NOMO-1 (cell line): Measurements from ENCODE around the gene SUSD2.
"Not testable (repeated sequence)": the region's sequence is repeated elsewhere in the genome, so short reads cannot be mapped to it uniquely, and the experiment has no call there.

Source experiments
- DNase-seq, 2 experiments: peaks; one replicate each; lab custom pipeline; 2025; ENCODE audit not compliant: unreplicated experiment in 2 of 2; lab: John Stamatoyannopoulos, UW

SUSD2 gene

GRCh38 chr22:24187731-24188644, 6.7 kb downstream of the SUSD2 start:
- DNase-seq, result no peak

DNA sequence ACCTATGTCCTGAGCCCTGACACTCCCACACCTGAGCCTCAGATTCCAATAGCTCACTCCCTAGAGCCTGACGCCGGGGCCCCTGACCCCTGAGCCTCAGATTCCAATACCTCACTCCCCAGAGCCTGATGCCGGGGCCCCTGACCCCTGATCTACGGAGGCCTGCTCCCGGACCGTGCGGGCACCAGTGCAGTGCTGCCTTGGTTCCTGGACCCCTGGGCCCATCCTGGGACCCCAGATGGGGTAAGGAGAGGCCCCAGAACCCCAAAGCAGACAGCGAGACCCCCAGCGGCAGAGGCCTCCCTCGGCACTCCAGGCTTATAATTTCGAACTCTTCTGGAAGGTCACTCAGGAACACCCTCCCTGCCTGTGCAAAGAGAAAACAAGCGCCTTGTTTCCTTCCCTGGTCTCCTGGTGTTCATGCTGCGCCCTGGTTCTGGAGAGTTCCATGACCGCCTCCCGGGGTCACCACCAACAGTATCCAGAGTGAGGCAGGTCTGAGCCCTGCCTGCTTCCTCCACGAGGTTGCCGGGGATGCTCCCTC, 7.5 kb downstream of the SUSD2 start:
- DNase-seq, result no peak

DNA sequence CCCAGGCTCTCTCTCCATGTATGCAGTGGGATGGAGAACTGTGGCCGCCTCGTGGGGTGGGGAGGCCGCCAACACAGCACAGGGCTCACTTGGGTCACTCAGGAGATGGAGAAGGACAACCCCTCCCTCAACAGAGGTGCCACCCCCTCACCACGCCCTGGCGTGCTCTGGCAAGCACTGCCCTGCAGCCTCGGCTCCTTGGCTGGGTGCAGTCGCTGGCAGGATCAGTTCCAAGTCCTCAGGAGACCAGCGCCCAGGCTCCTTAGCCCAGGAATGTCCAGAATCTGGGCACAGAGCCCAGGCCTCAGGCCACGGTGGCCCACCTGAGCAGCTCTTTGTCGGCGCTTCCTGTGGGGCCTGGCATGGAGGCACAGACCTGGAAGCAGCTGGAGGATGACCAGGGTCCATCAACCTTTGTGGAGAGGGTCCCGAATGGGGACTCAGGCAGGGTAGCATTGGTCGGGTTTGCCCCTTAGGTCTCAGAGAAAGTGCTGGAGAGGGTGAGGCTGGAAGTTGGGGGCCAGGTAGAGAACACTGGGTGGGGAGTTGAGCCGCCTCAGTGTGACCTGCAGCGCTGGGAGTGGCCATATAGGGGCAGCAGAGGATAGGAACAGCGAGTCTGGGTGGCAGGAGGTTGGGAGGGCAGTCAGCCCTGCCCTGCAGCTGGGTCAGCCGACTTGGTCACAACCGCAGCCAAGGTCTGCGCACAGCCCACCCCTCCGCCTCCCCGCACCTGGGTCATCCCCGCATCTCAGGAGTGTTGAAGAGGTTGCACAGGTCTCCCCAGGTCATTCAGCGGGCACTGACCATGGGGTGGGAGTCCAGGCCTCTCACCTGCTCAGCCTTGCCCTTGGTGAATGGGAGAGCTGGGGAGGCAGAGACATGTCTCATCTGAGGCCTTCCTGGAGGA, 8.2 kb downstream of the SUSD2 start:
- peak; percentile 54 to 70 for DNase-seq

GRCh38 chr22:24190159-24190540, 8.9 kb downstream of the SUSD2 start:
- DNase-seq, result no peak

DNA sequence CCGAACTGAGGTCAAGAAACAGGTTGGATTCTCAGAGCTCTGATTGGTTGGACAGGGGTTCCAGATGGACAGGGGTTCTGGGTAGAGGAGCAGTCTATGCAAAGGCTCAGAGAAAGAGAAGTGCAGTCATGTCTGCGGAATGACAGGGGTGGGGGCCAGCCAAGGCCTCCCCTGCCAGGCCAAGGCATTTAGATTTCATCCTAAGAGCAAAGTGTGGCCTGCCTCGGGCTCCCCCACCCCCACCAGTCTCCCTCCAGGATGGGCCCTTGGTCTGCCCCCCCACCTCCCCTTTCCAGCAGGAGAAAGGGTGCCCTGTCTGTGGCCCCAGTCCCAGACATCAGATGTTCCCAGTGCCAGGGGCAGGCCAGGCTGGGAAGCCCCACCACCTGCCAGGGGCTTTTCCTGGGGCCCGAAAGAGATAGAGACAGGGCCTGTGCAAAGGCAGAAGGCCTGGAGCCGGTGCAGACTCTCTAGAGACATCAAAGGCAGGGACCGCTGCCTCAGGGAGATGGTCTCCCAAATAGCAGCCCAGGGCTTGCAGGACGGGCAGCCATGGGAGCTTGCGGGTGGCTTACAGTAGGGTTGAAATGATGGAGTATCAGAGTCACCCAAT, 9.4 kb downstream of the SUSD2 start:
- DNase-seq, result no peak

GRCh38 chr22:24191381-24191841, 10.1 kb downstream of the SUSD2 start:
- DNase-seq, result no peak

DNA sequence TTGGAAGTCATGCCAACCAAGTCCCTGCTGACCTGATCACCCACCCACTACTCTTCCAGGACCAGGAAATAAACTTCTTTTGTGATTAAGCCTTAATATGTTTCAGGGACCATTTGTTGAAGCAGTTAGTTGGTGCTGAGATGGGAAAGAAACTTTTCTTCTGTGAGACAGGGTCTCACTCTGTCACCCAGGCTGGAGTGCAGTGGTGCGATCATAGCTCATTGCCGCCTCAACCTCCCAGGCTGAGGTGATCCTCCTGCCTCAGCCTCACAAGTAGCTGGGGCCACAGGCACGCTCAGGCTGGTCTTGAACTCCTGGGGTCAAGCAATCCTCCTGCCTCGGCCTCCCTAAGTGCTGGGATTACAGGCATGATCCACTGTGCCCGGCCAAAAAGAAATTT, 10.6 kb downstream of the SUSD2 start:
- DNase-seq, result no peak

DNA sequence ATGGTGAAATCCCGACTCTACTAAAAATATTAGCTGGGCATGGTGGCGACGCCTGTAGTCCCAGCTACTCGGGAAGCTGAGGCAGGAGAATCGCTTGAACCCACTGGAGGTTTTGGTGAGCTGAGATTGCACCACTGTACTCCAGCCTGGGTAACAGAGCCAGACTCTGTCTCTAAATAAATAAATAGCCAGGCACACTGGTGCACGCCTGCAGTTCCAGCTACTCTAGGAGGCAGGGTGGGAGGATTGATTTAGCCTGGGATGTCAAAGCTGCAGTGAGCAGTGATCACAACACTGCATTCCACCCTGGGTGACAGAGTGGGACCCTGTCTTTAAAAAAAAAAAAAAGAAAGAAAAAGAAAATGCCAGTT, 17.4 kb downstream of the SUSD2 start:
- DNase-seq, result no peak

- no peak for DNase-seq
Observed at GRCh38 chr22:24200619-24201212, 19.4 kb downstream of the SUSD2 start.

DNA sequence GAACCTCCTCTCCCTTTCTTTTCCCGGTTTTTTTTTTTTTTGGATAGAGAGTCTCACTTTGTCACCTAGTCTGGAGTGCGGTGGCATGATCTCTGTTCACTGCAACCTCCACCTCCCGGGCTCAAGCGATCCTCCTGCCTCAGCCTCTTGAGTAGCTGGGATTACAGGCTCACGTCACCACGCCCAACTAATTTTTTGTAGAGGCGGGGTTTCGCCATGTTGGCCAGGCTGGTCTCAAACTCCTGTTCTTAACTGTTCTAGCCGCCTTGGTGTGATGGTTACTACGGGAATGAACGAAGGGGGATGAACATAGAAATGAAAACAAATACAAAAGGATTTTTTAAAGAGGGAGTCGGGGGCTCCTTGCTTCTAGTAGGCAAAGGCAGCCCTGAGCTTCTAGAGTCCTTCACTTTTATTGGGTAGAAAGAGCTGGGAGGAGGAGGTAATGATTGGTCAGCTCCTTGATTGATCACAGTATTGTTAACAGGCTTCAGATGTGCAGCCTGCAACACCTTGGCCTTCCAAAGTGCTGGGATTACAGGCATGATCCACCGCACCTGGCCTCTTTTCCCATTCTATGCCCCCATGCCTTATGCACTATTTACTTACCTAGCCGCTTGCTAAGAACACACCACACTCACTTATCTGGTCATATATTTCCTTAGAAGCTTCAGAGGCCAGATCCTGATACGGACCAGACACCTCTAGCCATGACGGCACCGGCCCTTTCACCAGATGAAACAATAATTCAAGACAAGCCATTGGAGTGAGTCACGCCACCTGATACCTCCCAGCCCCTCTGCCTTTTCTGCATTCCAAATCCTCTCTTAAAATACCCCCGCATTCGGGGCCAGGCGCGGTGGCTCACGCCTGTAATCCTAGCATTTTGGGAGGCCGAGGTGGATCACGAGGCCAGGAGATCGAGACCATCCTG, 20.7 kb downstream of the SUSD2 start:
- DNase-seq, result no peak

DNA sequence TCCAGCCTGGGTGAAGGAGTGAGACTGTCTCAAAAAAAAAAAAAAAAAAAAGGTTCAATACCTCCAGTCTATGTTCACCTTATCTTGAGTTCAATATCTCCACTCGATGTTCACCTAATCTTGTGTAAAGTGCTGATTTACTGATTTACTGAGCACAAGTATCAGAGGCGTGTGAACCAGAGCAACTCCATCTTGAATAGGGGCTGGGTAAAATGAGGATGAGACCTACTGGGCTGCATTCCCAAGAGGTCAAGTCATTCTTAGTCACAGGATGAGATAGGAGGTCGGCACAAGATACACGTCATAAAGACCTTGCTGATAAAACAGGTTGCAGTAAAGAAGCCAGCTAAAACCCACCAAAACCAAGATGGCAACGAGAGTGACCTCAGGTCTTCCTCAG, 22.6 kb downstream of the SUSD2 start:
- not testable (repeated sequence) for DNase-seq

- peak in 1 of 2 experiments; percentile 19 for DNase-seq
Observed at GRCh38 chr22:24205438-24206195, 24.3 kb downstream of the SUSD2 start.

DNA sequence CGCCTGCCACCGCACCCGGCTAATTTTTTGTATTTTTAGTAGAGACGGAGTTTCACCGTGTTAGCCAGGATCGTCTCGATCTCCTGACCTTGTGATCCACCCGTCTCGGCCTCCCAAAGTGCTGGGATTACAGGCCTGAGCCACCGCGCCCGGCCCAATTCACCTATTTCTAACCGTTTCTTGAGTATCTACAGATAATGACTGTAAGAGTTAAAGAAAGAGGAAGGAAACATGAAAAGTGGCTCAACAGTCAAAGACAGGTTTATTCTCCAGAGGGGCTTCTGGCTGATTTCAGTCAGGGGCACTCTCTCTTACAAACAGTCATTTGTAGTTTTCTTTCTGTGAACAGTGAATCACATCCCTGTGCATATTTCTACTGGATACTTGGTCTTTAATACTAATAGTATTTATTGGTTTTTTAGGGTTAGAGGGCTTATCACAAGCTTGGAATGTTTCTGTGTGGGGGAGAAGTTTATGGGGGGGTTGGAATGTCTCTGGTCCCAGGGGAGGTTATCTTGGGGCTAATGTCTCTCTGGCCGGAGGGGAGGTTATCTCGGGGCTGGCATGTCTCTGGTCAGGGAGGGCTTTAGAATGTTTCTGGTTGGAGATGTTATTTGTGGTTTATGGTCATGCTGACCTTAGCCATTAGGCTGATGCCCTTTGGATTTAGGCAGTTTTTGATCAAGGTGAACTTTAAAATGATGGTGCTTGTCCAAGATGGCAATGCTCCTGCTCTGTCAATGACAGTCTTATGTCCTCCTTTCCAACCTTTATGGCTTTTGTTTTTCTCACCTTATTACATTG, 25.4 kb downstream of the SUSD2 start:
- DNase-seq, result peak; percentile 35 to 55

GRCh38 chr22:24207264-24208011, 26.2 kb downstream of the SUSD2 start:
- no peak for DNase-seq

DNA sequence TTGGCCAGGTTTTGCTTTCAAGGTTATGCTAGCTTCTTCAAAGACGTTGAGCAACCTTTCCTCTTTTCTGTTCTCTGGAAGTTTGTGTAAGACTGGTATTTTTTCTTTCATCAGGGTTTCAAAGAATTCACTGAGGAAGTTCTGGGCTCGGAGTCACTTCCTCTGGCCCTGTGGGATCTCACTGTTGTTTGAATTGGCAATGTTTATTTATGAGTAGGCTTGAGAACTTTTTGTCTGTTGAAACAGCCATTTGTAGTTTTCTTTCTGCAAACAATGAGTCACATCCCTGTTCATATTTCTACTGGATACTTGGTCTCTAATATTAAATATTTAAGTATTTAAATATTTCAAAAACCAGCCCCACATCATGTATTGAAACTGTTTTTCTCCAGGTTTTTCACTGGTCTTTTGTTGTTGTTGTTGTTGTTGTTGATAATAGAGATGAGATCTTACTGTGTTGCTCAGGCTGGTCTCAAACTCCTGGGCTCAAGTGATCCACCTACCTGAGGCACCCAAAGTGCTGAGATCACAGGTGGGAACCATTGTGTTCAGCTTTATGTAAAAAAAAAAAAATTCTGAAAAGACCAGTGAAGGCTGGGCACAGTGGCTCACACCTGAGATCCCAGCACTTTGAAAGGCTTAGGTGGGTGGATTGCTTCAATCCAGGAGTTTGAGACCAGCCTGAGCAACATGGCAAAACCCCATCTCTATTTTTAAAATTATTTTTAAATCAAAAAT, 26.9 kb downstream of the SUSD2 start:
- peak; percentile 56 to 85 for DNase-seq

DNA sequence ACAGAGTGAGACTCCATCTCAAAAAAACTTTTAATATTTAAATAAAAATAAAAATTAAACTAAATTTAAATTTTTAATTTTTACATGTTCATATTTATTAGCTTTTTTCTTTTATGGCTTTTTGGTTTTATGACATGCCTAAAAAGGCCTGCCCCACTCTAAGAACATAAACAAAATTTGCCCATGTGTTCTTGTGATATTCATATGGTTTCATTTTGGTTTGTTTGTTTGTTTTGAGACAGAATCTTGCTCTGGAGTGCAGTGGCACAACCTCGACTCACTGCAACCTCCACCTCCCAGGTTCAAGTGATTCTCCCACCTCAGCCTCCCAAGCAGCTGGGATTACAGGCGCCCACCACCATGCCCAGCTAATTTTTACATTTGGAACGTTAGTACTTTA, 27.7 kb downstream of the SUSD2 start:
- no peak for DNase-seq
